PC-3 (cell line): ENCODE measurements around the gene TMEM42. TPM values are rescaled to one million over a fixed set of nuclear protein-coding genes. Genes with fewer than 3 reads are reported as not detected.
A peak's percentile ranks its signal among the peaks of the same experiment; 100 is the strongest.

Experiments used
- ATAC-seq: fragments of 200-7000 bp; cut with Tn5 transposase; 2 replicates; pipeline ENCODE4 v1.9.1; 2020; ENCODE audit warnings: mild to moderate bottlenecking, moderate library complexity
- BruUV-seq: library from RNA; stranded (reverse); fragments of 400-500 nt; replicated peaks from 2 replicates; lab custom pipeline; 2021; lab: Mats Ljungman, UMichigan
- CTCF ChIA-PET: fragments of 300-600 bp; sonication (Branson Sonifier 250); formaldehyde crosslinking; loops from one replicate; lab custom pipeline; 2022; ENCODE audit warnings: antibody characterized with exemption; lab: Charles Lee
- POLR2A ChIA-PET: fragments of 300-600 bp; sonication (Branson Sonifier 250); formaldehyde crosslinking; loops from one replicate; lab custom pipeline; 2022; ENCODE audit warnings: antibody characterized with exemption; ENCODE audit not compliant: unreplicated experiment; lab: Charles Lee
- DNase-seq: peaks from one replicate; pipeline ENCODE4 v3.0.0-alpha.2; 2015
- H2AFZ ChIP-seq: fragments of 300-600 bp; sonication (generic); 2 replicates; pipeline ENCODE4 v1.6.0; 2016; ENCODE audit warnings: antibody characterized with exemption, low read length
- H3F3A ChIP-seq: fragments of 300-600 bp; sonication (generic); one replicate; pipeline ENCODE4 v1.6.0; 2017; ENCODE audit warnings: antibody characterized with exemption, low read length, control low read depth, mild to moderate bottlenecking; ENCODE audit not compliant: unreplicated experiment
- H3K27ac ChIP-seq: fragments of 300-600 bp; sonication (generic); 2 replicates; pipeline ENCODE4 v1.5.1; 2016; ENCODE audit warnings: mild to moderate bottlenecking, low read length
- H3K27me3 ChIP-seq: fragments of 300-600 bp; sonication (generic); 2 replicates; pipeline ENCODE4 v1.6.1; 2016; ENCODE audit warnings: low read length, mixed read lengths
- H3K36me3 ChIP-seq: fragments of 300-600 bp; sonication (generic); 2 replicates; pipeline ENCODE4 v1.6.1; 2016; ENCODE audit warnings: low read depth, mixed run types, low read length, mixed read lengths
- H3K4me1 ChIP-seq: fragments of 300-600 bp; sonication (generic); 2 replicates; pipeline ENCODE4 v1.5.1; 2016; ENCODE audit warnings: low read length; ENCODE audit not compliant: insufficient read depth
- H3K4me2 ChIP-seq: fragments of 300-600 bp; sonication (generic); 2 replicates; pipeline ENCODE4 v1.6.0; 2016; ENCODE audit warnings: low read length
- H3K4me3 ChIP-seq: fragments of 300-600 bp; sonication (generic); 2 replicates; pipeline ENCODE4 v1.5.1; 2016; ENCODE audit warnings: mild to moderate bottlenecking, low read length, mixed read lengths
- H3K79me2 ChIP-seq: fragments of 300-600 bp; sonication (generic); 2 replicates; pipeline ENCODE4 v1.6.1; 2017; ENCODE audit warnings: low read length, mixed read lengths
- H3K9ac ChIP-seq: fragments of 300-600 bp; sonication (generic); 2 replicates; pipeline ENCODE4 v1.6.0; 2016; ENCODE audit warnings: mild to moderate bottlenecking, low read length
- H3K9me2 ChIP-seq: fragments of 300-600 bp; sonication (generic); replicated peaks from 2 replicates; pipeline ENCODE4 v1.6.1; 2016; ENCODE audit warnings: mixed run types, low read length, mixed read lengths
- H3K9me3 ChIP-seq: fragments of 300-600 bp; sonication (generic); 2 replicates; pipeline ENCODE4 v1.6.1; 2016; ENCODE audit warnings: low read length, mixed read lengths
- H4K20me1 ChIP-seq: fragments of 300-600 bp; sonication (generic); 2 replicates; pipeline ENCODE4 v1.6.1; 2016; ENCODE audit warnings: low read length, mixed read lengths
- EZH2 ChIP-seq: fragments of 300-600 bp; sonication (generic); IDR thresholded peaks from one replicate; pipeline ENCODE4 v1.6.1; 2017; ENCODE audit warnings: antibody characterized with exemption, mild to moderate bottlenecking, low read length; ENCODE audit not compliant: unreplicated experiment
- EZH2phosphoT487 ChIP-seq: fragments of 300-600 bp; sonication (generic); IDR thresholded peaks from 2 replicates; pipeline ENCODE4 v1.6.1; 2018; ENCODE audit warnings: mild to moderate bottlenecking, antibody characterized with exemption, low read length, borderline replicate concordance
- intact Hi-C: fragments of 100-400 bp; cut with micrococcal nuclease; formaldehyde crosslinking; loops from 2 replicates; pipeline ENCODE4 v1.9.0; 2023
- total RNA-seq: library from RNA; depleted of rRNA; stranded (reverse); fragments of >200 nt; gene quantifications from 2 replicates; pipeline ENCODE4 v1.2.3, GENCODE V29; 2014
- TF ChIP-seq, protein P1 (sequence below): fragments of 300-600 bp; sonication (generic); conservative IDR thresholded peaks from 2 replicates; pipeline ENCODE4 v1.5.1; 2017; ENCODE audit warnings: antibody characterized with exemption, low read depth, mild to moderate bottlenecking, low read length

TMEM42 gene
- total RNA-seq, 1 experiment from 2014 or later, result 10.2 TPM

GRCh38 chr3:44903314-44903713 is 41.6 kb downstream of the TMEM42 start:
- TF ChIP-seq EZH2phosphoT487 (no peak), EZH2 (no peak)
- TF ChIP-seq, protein P1, sequence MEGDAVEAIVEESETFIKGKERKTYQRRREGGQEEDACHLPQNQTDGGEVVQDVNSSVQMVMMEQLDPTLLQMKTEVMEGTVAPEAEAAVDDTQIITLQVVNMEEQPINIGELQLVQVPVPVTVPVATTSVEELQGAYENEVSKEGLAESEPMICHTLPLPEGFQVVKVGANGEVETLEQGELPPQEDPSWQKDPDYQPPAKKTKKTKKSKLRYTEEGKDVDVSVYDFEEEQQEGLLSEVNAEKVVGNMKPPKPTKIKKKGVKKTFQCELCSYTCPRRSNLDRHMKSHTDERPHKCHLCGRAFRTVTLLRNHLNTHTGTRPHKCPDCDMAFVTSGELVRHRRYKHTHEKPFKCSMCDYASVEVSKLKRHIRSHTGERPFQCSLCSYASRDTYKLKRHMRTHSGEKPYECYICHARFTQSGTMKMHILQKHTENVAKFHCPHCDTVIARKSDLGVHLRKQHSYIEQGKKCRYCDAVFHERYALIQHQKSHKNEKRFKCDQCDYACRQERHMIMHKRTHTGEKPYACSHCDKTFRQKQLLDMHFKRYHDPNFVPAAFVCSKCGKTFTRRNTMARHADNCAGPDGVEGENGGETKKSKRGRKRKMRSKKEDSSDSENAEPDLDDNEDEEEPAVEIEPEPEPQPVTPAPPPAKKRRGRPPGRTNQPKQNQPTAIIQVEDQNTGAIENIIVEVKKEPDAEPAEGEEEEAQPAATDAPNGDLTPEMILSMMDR, result no peak
- Histone ChIP-seq H2AFZ (no peak overlapping the region), H3K4me1 (peaks cover 11% of the 10 kb centered on the region), H3K9ac (no peak overlapping the region), H3K36me3 (no peaks in the 10 kb centered on the region), H3K27me3 (no peaks in the 10 kb centered on the region), H3K9me3 (no peaks in the 10 kb centered on the region), H3K4me3 (no peak overlapping the region), H3K27ac (no peak overlapping the region), H3K79me2 (no peaks in the 10 kb centered on the region), H4K20me1 (no peaks in the 10 kb centered on the region), H3F3A (no peaks in the 10 kb centered on the region), H3K9me2 (no peaks in the 10 kb centered on the region), H3K4me2 (no peak overlapping the region)
- ChIA-PET POLR2A (no interaction called here), CTCF (no interaction called here)
- intact Hi-C loops, result no loop called here
- no peak for DNase-seq
- BruUV-seq, result no TSS peak
- ATAC-seq, result peak; percentile 21; the same call in 1 of the 2 replicates

DNA sequence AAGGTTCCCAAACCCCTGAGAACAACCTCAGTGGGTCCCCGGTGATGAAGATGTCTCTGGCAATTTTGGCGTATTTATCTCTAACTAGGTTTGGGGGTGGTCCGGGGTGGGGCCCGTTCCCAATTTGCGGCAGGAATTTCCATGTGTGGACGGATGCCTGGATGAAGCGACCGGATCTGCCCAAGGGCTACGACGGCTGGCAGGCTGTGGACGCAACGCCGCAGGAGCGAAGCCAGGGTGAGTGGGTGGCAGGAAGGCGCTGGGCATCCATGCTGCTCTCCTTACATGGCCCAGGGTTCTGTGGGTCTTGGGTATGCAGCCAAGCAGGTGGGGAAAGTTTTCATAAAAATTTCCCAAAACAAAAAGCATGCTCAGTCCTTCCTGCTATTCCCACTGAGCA is 42.0 kb downstream of the TMEM42 start:
- peaks cover 11% of the 10 kb centered on the region for H3K4me1 ChIP-seq
- intact Hi-C loops, result no loop called here
- TF ChIP-seq EZH2phosphoT487, result no peak
- TF ChIP-seq, protein P1, result no peak
- no peak for TF ChIP-seq EZH2
- no peak overlapping the region for H2AFZ ChIP-seq
- H3K27ac ChIP-seq, result no peak overlapping the region
- no peak for ATAC-seq
- no peak for DNase-seq
- POLR2A ChIA-PET, result no interaction called here
- H3K9me3 ChIP-seq, result no peaks in the 10 kb centered on the region
- H3F3A ChIP-seq, result no peaks in the 10 kb centered on the region
- H3K4me2 ChIP-seq, result no peak overlapping the region
- no peaks in the 10 kb centered on the region for H3K79me2 ChIP-seq
- H4K20me1 ChIP-seq, result no peaks in the 10 kb centered on the region
- BruUV-seq, result no TSS peak
- H3K27me3 ChIP-seq, result no peaks in the 10 kb centered on the region
- H3K4me3 ChIP-seq, result no peak overlapping the region
- H3K9ac ChIP-seq, result no peak overlapping the region
- CTCF ChIA-PET, result no interaction called here
- no peaks in the 10 kb centered on the region for H3K9me2 ChIP-seq
- no peaks in the 10 kb centered on the region for H3K36me3 ChIP-seq

DNA sequence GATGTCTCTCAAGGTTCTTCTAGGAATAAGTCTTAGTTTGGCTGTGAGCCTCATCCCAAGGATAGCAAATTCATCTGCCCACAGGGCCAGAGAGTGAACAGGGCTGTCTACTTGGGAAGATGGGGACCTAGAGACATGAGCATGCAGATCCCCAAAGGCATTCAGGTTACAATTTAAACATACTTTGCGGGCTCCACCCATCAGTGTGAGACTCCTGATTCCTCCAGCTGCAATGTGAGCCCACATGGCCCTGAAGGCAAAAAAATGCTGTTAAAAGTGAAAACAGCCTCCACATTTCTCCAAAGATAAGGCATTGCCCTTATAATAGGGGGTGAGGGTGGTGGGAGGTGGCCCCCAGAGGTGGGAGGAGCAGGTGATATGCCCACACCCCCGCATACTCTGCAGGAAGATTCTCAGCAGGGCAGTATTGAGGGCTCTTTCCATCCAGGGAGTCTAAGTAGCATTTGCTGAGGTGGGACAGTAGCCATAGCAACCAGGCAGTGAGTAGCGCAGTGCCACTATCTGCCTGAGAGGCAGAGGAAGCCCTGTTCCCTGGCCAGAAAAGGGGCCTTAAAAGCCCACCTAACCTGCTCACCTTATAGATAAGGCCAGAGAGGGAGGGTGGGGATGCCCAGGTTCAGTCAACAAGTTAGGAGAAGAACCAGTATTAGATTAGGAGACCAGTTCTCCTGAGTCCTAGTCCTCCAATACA is 43.9 kb downstream of the TMEM42 start:
- Histone ChIP-seq H3K4me1 (peaks cover 11% of the 10 kb centered on the region), H2AFZ (no peak overlapping the region), H3K9me3 (no peaks in the 10 kb centered on the region), H3K9ac (no peak overlapping the region), H3K27ac (no peak overlapping the region), H4K20me1 (no peaks in the 10 kb centered on the region), H3K4me2 (no peak overlapping the region), H3K79me2 (no peaks in the 10 kb centered on the region), H3K9me2 (no peaks in the 10 kb centered on the region), H3K4me3 (no peak overlapping the region), H3F3A (no peaks in the 10 kb centered on the region), H3K27me3 (no peaks in the 10 kb centered on the region), H3K36me3 (no peaks in the 10 kb centered on the region)
- no peak for DNase-seq
- BruUV-seq, result no TSS peak
- POLR2A ChIA-PET, result interaction anchor here (0.6 kb wide), 1 partner anchor 65 kb away, joined by 14 read pairs; no protein-coding TSS in a partner anchor
- intact Hi-C loops, result no loop called here
- CTCF ChIA-PET, result no interaction called here
- TF ChIP-seq EZH2phosphoT487 (no peak), EZH2 (no peak)
- TF ChIP-seq, protein P1, result no peak
- ATAC-seq, result no peak
